Measurements from ENCODE around the gene PTPN7.
A peak's percentile ranks its signal among the peaks of the same experiment; 100 is the strongest.
"Not testable (repeated sequence)": the region's sequence is repeated elsewhere in the genome, so short reads cannot be mapped to it uniquely, and the experiment has no call there.

Gene PTPN7

GRCh38 chr1:202189918-202190715 lies 29.7 kb upstream of the PTPN7 start:
- DNase-seq (ENCODE audit: low spot score): no peak

DNA sequence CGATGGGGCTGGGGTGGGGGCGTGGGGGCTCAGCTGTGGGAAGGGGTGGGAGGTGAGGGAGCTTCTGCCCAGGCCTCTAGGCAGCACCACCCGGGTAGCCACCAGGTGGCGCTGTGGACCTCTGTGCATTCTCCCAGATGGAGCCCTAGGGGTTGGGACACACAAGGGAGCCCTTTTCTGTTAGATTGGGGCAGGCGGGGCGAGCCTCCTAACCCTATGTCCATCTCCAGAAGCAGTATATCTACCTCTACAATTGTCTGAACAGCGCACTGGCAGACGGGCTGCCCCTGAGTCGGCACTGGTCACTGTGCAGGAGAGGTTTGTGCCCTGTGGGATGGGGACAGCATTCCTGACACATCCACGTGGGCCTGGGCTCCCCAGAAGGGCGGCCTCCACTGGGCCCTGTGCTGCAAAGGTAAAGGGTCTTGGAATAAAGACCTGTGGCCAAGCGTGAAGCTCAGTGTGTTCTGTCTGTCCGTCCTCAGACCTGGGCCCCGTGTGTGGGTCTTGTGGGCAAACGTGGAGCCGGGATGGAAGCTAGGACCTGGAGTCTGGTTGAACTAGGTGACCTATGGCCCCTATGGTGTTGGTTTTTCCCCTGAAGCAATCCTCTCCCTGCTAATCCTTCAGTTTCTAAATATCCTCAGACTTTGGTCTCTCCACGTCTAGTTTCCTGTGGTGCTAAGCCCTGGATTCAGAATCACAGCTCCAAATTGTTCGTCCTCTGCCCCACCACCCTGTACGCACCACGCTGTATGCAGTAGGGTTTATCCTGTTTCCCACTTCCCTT lies 28.8 kb upstream of the PTPN7 start:
- peak; percentile 77 for DNase-seq (ENCODE audit: low spot score)

DNA sequence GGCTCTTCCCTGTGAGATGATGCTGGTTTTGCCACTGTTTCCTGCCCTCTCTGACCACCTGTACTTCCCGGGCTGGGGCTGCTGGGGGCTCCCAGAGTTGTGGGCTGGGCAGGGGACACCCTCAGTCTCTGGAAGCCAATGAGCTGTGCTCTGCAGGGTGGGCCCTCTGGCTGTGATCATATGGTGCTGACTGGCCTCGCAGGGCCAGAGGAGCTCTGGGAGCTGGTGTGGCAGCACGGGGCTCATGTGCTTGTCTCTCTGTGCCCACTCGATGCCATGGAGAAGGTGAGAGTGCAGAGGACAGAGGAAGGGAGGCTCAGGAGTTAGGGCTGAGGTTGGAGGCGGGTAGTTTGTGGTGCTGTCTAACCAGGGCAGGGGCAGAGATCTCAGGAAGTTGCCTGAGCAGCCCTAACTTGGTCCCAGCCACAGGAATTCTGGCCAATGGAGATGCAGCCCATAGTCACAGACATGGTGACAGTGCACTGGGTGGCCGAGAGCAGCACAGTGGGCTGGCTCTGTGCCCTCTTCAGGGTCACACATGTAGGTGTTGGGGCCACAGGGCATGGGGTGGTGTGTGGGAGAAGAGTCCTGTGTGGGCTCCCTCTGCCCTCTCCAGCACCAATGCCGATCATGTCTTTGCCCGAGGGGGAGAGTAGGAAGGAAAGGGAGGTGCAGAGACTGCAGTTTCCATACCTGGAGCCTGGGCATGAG lies 27.4 kb upstream of the PTPN7 start:
- DNase-seq (ENCODE audit: low spot score): no peak

GRCh38 chr1:202187041-202187671 lies 26.8 kb upstream of the PTPN7 start:
- no peak for DNase-seq (ENCODE audit: low spot score)

- DNase-seq (ENCODE audit: low spot score): no peak
These were observed 25.9 kb upstream of the PTPN7 start for GRCh38 chr1:202186327-202186726.

DNA sequence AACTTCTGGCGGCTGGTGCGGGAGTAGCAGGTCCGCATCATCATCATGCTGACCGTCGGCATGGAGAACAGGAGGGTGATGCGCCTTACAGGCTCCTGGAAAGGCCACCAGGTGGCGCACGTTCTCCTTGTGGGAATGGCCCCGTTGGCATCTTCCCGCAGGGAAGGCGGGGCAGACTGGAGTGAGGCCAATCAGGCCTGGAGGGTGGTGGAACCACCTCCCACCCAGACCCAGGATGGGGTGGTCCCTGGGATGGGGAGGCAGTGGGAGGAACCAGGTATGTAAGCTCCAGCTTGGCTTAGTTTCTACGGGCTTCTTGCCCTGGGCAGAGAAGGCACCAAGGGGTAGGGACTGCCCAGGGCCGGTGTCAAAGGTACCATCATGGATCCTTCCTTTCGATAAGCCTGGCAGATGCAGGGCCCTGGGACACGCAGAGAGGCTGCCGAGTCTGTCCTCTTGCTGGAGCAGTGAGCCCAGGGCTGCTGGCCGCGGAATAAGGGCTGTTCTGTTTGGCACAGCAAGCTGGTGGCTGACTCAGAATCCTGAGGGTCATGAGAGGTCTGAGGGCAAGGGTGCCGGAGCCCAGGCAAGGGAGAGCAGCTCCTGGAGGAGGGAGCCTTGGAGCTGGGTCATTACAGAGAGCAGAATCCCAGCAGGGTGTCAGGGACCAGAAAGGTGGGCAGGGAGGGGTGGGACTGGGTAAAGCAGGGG lies 24.5 kb upstream of the PTPN7 start:
- peak; percentile 89 for DNase-seq (ENCODE audit: low spot score)

DNA sequence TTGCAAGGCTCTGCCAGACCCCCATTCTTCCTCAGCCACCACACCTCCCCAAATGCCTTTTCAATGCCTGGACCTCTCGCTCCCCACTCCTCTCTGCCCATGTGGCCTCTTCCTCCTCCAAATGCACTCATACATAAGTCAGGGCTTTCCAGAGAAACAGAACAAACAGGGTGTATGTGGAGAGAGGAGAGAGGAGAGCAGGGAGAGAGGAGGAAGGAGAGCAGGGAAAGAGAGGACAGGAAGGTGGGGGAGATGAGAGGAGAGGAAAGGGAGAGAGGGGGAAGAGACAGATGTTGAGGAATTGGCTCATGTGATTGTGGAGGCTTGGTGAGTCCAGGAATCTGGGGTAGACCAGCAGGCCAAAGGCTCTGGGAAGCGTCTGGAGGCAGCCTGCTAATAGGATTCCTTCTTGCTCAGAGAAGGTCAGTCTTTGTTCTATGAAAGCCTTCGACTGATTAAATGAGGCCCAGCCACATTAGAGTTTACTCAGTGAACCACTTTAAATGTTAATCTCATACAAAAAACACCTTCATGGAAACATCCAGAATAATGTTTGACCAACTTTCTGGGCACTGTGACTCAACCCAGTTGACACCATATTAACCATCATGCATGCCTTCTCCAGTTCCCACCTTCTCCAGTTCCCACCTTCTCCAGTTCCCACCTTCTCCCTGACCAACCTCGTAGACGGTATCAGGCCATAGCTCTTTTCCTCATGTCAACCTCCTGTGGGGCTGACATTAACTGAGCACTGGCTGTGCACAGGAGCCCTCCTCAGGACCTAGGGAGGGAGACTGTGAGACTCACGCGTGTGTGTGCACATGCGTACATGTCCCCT lies 21.9 kb upstream of the PTPN7 start:
- DNase-seq (ENCODE audit: low spot score): no peak

DNA sequence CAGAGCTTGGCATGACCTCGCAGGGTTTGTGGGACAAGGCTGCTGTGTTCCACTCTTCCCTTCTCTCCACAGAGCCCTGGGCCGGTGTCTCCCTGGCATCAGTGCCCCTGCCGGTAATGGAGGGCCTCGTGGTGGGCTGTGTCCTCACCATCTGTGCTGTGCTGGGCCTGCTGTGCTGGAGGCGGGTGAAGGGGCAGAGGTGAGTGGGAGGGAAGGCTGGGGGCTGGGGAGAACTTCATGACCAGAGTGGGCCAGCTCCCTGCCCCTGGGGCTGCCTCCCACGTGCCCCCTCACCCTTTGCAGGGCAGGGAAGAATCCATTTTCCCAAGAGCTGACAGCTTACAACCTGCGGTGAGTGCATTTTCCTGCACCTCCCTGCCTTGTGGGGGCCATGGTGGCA lies 21.2 kb upstream of the PTPN7 start:
- no peak for DNase-seq (ENCODE audit: low spot score)

- not testable (repeated sequence) for DNase-seq (ENCODE audit: low spot score)
These were observed 20.3 kb upstream of the PTPN7 start for GRCh38 chr1:202180751-202181139.

- no peak for DNase-seq (ENCODE audit: low spot score)
These were observed 19.7 kb upstream of the PTPN7 start for GRCh38 chr1:202179828-202180750.

DNA sequence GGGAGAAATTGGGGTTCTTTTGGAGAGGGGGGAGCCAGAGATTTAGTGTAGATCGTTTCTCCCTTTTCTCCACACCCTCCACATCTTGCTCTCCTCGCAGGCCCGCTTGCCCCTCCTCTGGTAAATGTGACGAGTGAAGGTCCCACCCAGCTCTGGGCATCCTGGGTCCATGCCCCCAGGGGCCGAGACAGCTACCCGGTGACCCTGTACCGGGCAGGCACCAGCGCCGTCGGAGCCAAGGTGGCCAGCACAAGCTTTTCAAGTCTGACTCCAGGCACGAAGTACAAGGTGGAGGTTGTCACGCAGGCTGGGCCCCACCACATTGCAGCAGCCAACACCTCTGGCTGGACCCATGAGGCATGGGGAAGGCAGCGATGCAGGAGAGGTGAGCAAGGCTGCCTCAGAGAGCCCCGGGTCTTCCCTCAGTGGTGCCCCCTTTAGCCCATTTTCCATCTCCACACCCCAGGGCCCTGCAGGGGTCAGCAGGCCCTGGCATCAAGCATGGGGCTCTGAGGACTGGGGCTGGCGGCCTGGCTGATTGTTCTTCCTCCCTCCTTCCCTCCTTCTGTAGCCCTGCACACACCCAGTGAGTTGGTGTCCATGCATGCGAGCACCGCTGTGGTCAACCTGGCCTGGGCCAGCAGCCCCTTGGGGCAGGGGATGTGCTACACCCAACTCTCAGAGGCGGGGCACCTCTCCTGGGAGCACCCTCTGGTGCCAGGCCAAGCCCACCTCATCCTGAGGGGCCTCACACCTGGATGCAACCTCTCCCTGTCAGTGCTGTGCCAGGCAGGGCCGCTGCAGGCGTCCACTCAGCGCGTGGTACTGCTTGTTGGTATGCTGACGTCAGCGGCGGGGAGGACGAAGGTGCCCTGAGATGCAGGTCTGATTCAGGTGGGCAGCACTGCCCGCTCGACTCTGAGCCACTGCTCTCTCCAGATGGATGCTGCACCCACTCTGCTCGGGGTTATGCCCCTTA lies 16.8 kb upstream of the PTPN7 start:
- DNase-seq (ENCODE audit: low spot score): no peak

- no peak for DNase-seq (ENCODE audit: low spot score)
These were observed 13.6 kb upstream of the PTPN7 start for GRCh38 chr1:202173993-202174392.

DNA sequence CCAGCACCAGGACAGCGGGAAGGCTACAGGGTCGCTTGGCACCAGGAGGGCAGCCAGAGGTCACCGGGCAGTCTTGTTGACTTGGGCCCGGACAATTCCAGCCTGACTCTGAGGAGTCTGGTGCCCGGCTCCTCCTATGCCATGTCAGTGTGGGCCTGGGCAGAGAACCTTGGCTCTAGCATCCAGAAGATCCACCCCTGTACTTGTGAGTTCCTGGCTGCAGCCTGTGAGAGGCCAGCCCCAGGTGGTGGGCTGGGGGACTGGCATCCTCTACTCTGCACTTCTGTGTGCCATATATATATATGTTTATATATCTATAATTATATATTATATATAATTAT lies 11.6 kb upstream of the PTPN7 start:
- DNase-seq (ENCODE audit: low spot score): no peak

DNA sequence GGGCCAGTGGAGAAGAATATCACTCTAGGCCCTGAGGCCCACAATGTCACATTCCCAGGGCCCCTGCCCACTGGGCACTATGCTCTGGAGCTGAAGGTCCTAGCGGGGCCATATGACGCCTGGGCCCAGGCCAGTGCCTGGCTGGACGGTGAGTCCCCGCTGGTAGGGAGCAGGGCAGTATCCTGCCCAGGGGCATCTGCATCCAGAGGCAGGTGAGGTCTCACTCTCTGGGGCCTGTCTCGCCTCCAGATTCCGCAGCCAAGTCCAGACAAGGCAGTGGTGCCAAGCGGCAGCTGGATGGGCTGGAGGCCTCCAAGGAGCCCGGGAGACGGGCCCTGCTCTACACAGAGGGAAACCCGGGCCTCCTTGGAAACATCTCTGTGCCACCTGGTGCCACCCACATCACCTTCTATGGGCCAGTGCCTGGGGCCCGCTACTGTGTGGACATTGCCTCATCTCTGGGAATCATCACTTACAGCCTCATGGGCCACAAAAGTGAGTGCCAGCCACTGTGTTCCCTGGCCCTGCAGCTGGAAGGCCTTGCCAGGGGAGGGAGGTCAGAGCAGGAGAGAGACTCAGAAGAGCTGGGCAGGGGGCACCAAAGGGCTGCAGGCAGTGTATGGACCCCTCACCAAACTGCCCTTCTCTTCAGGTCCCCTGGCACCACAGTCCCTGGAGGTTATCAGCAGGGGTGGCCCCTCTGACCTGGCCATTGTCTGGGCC lies 11.1 kb upstream of the PTPN7 start:
- DNase-seq (ENCODE audit: low spot score): no peak

GRCh38 chr1:202170726-202171125 lies 10.3 kb upstream of the PTPN7 start:
- no peak for DNase-seq (ENCODE audit: low spot score)

DNA sequence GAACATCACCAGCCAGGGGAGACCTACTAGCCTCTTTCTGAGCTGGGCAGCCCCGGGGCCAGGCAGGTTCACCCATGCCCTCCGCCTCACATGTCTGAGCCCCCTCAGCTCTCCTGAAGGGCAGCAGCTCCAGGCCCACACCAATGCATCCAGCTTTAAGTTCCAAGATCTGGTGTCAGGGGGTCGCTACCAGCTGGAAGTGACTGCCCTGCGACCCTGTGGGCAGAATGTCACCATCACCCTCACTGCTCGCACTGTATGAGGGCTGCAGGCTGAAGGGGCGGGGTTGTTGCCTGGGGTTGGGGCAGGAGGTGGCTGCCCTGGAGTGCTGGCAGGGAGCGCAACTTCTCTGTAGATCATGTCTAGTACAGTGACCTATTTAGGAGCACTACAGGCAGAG lies 8.5 kb upstream of the PTPN7 start:
- DNase-seq (ENCODE audit: low spot score): no peak

DNA sequence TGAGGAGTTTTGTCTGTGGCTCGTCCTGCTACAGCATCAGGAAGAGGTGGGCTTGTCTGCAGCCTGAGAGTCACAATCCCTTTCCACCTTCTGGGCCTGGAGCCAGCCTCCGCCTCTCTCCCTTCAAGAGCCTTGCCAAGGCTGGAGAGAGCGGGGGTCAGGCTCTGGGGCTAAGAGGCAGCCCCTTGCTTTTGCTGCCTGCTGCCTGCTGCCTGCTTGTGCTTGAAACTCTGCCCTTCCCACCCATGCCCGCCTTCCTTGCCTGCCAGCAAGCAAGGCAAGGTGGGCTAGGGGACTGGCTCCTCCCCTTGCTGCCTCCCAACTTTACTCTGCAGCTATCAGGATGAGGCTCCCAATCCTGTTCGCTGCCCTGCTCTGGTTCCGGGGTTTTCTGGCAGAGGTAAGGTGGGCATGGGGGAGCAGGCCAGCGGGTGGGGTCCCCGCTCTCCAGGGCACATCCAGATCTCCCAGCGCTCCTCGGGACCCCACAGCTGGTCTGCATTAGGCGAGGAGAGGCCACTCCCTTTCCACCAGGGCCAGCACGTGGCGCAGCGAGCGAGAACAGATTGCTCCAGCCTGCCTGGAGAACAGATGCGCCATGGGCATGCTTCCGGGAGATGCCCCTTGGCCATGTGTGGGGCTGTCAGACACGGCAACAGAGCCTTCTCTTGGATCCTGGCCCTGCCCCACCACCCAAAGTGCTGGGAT lies 7.5 kb upstream of the PTPN7 start:
- DNase-seq (ENCODE audit: low spot score): peak; percentile 85

Data from D341Med (cell line).